Skin of body (tissue), 2 donors: ENCODE data around the gene IL6R. TPM values are rescaled to one million over a fixed set of nuclear protein-coding genes. Genes with fewer than 3 reads are reported as not detected.

Experiments
- DNase-seq: peaks from one replicate; lab custom pipeline; 2025; lab: John Stamatoyannopoulos, UW
- total RNA-seq: library from RNA; depleted of rRNA; stranded (reverse); fragments of >200 nt; gene quantifications from one replicate; pipeline ENCODE4 v1.2.3, GENCODE V29; 2014

IL6R gene
- total RNA-seq, 1 donor from 2014 or later: 10.0 TPM

GRCh38 chr1:154503898-154504297, 98.8 kb downstream of the IL6R start:
- no peak for DNase-seq

DNA sequence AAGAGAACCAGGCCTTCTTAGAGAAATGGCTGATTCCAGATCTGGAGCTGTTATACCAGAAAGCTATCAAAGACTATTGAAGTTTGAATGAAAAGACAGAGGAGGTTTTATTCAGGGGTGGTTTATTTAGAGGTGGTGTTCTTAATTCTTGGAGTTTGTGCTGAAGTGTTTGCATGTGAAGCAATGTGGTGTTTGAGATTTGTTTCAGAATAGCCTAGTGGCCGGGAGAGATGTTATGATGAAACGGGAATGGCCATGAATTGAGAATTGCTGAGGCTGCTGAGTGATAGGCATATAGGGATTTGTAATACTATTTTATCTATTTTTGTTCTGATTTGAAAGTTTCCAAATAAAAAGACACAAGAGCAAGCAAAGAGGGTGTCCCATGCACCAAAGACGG, 107.6 kb downstream of the IL6R start:
- no peak for DNase-seq

DNA sequence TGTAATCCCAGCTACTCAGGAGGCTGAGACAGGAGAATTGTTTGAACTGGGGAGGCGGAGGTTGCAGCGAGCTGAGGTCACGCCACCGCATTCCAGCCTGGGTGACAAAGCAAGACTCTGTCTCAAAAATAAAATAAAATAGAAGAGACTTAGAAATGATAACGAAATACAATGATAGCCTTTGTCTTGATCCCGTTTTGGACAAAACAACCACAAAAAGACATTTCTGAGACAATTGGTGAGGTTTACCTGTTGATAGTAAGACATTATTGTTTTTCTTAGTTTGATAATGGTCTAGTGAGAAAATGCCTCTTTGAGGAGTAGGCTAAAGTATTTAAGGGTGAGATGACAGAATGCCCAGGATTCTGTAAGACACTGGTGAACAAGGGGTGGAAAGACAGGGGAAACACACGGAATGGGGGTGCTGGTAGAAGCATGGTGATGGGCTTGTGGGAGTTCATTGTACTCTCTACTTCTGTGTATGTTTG, 109.0 kb downstream of the IL6R start:
- no peak for DNase-seq

GRCh38 chr1:154517661-154518060, 112.5 kb downstream of the IL6R start:
- no peak for DNase-seq

Other genes starting within 250 kb of the IL6R start
- gene TPM3, start 213.2 kb upstream of the IL6R start, total RNA-seq: 166 TPM
- not detected for gene CFAP141, start 199.0 kb upstream of the IL6R start, total RNA-seq
- 77.4 TPM for gene UBAP2L, start 184.4 kb upstream of the IL6R start, total RNA-seq
- gene HAX1, start 132.7 kb upstream of the IL6R start, total RNA-seq: 46.8 TPM
- 0.20 TPM for gene AQP10, start 84.2 kb upstream of the IL6R start, total RNA-seq
- gene ATP8B2, start 79.8 kb upstream of the IL6R start, total RNA-seq: 40.4 TPM
- 0.69 TPM for gene TDRD10, start 96.9 kb downstream of the IL6R start, total RNA-seq
- gene SHE, start 97.1 kb downstream of the IL6R start, total RNA-seq: 5.4 TPM
- 17.8 TPM for gene UBE2Q1, start 153.3 kb downstream of the IL6R start, total RNA-seq
- 0.79 TPM for gene CHRNB2, start 162.4 kb downstream of the IL6R start, total RNA-seq
- gene ADAR, start 202.8 kb downstream of the IL6R start, total RNA-seq: 69.8 TPM